Measurements from ENCODE around the gene PDE11A.

The PDE11A gene

GRCh38 chr2:177765698-177766097 lies 306.9 kb downstream of the PDE11A start:
- no peak overlapping the region for H3K27ac ChIP-seq (ENCODE audit: low read length)
- H4K20me1 ChIP-seq (ENCODE audit: insufficient read depth, low read length) = no peaks in the 10 kb centered on the region
- TF ChIP-seq CTCF (IDR thresholded peaks at IDR 0.05; ENCODE audit: low read depth, low read length) (no peak), EZH2phosphoT487 (IDR thresholded peaks at IDR 0.05; ENCODE audit: low read depth) (no peak)
- peaks cover 10% of the 10 kb centered on the region for H3K27me3 ChIP-seq (ENCODE audit: low read depth, low read length)
- H2AFZ ChIP-seq (ENCODE audit: low read depth, low read length) = no peak overlapping the region
- H3K4me3 ChIP-seq (ENCODE audit: low read length) = no peak overlapping the region
- H3K9me3 ChIP-seq (ENCODE audit: insufficient read depth, low read length) = no peaks in the 10 kb centered on the region
- no peaks in the 10 kb centered on the region for H3K36me3 ChIP-seq (replicated peaks; ENCODE audit: low read depth, low read length)
- no peak overlapping the region for H3K4me2 ChIP-seq (ENCODE audit: low read length)
- H3K9ac ChIP-seq (ENCODE audit: low read length) = no peak overlapping the region
- no peaks in the 10 kb centered on the region for H3K79me2 ChIP-seq (ENCODE audit: low read length)
- peaks cover 2% of the 10 kb centered on the region; the same call in 1 of the 2 replicates for H3K4me1 ChIP-seq (ENCODE audit: low read length)

GRCh38 chr2:177763531-177764265 lies 308.9 kb downstream of the PDE11A start:
- H3K27me3 ChIP-seq (ENCODE audit: low read depth, low read length) = peaks cover 14% of the 10 kb centered on the region
- H4K20me1 ChIP-seq (ENCODE audit: insufficient read depth, low read length) = no peaks in the 10 kb centered on the region
- no peaks in the 10 kb centered on the region for H3K79me2 ChIP-seq (ENCODE audit: low read length)
- peak; percentile 82 for TF ChIP-seq CTCF (IDR thresholded peaks at IDR 0.05; ENCODE audit: low read depth, low read length)
- no peak for TF ChIP-seq EZH2phosphoT487 (IDR thresholded peaks at IDR 0.05; ENCODE audit: low read depth)
- peak overlapping the region; percentile 67 for H3K4me3 ChIP-seq (ENCODE audit: low read length)
- H3K27ac ChIP-seq (ENCODE audit: low read length) = no peak overlapping the region
- H3K4me2 ChIP-seq (ENCODE audit: low read length) = peak overlapping the region; percentile 85
- peak overlapping the region; percentile 88 for H2AFZ ChIP-seq (ENCODE audit: low read depth, low read length)
- H3K36me3 ChIP-seq (replicated peaks; ENCODE audit: low read depth, low read length) = no peaks in the 10 kb centered on the region
- H3K4me1 ChIP-seq (ENCODE audit: low read length) = peaks cover 2% of the 10 kb centered on the region; the same call in 1 of the 2 replicates
- no peak overlapping the region for H3K9ac ChIP-seq (ENCODE audit: low read length)
- H3K9me3 ChIP-seq (ENCODE audit: insufficient read depth, low read length) = no peaks in the 10 kb centered on the region

GRCh38 chr2:177759443-177759842 lies 313.1 kb downstream of the PDE11A start:
- Histone ChIP-seq H4K20me1 (ENCODE audit: insufficient read depth, low read length) (no peaks in the 10 kb centered on the region), H3K9me3 (ENCODE audit: insufficient read depth, low read length) (no peaks in the 10 kb centered on the region), H3K79me2 (ENCODE audit: low read length) (no peaks in the 10 kb centered on the region), H3K36me3 (replicated peaks; ENCODE audit: low read depth, low read length) (no peaks in the 10 kb centered on the region), H3K9ac (ENCODE audit: low read length) (no peak overlapping the region), H3K4me2 (ENCODE audit: low read length) (no peak overlapping the region), H3K27ac (ENCODE audit: low read length) (no peak overlapping the region), H3K27me3 (ENCODE audit: low read depth, low read length) (peaks cover 14% of the 10 kb centered on the region), H3K4me3 (ENCODE audit: low read length) (no peak overlapping the region), H2AFZ (ENCODE audit: low read depth, low read length) (no peak overlapping the region), H3K4me1 (ENCODE audit: low read length) (peaks cover 2% of the 10 kb centered on the region; the same call in 1 of the 2 replicates)
- TF ChIP-seq CTCF (IDR thresholded peaks at IDR 0.05; ENCODE audit: low read depth, low read length) = no peak
- no peak for TF ChIP-seq EZH2phosphoT487 (IDR thresholded peaks at IDR 0.05; ENCODE audit: low read depth)

- Histone ChIP-seq H3K4me3 (ENCODE audit: low read length) (no peak overlapping the region), H2AFZ (ENCODE audit: low read depth, low read length) (no peak overlapping the region), H3K36me3 (replicated peaks; ENCODE audit: low read depth, low read length) (no peaks in the 10 kb centered on the region), H3K4me1 (ENCODE audit: low read length) (peaks cover 2% of the 10 kb centered on the region; the same call in 1 of the 2 replicates), H3K9me3 (ENCODE audit: insufficient read depth, low read length) (no peaks in the 10 kb centered on the region), H3K79me2 (ENCODE audit: low read length) (no peaks in the 10 kb centered on the region), H3K27me3 (ENCODE audit: low read depth, low read length) (peaks cover 14% of the 10 kb centered on the region), H4K20me1 (ENCODE audit: insufficient read depth, low read length) (no peaks in the 10 kb centered on the region), H3K27ac (ENCODE audit: low read length) (no peak overlapping the region), H3K4me2 (ENCODE audit: low read length) (no peak overlapping the region), H3K9ac (ENCODE audit: low read length) (no peak overlapping the region)
- TF ChIP-seq CTCF (IDR thresholded peaks at IDR 0.05; ENCODE audit: low read depth, low read length) (peak; percentile 42), EZH2phosphoT487 (IDR thresholded peaks at IDR 0.05; ENCODE audit: low read depth) (no peak)
These were observed 313.8 kb downstream of the PDE11A start for GRCh38 chr2:177758591-177759371.
